Measurements from ENCODE around the gene ITPK1. TPM values are rescaled to one million over a fixed set of nuclear protein-coding genes. Genes with fewer than 3 reads are reported as not detected.
"Not testable (repeated sequence)": the region's sequence is repeated elsewhere in the genome, so short reads cannot be mapped to it uniquely, and the experiment has no call there.

Gene ITPK1
- total and polyA plus RNA-seq, 10 of the 15 experiments (the other 5 are each of a cell fraction or from before 2014, with no cell fraction given), result 1.3 to 73.2 (median 27.0) TPM

DNA sequence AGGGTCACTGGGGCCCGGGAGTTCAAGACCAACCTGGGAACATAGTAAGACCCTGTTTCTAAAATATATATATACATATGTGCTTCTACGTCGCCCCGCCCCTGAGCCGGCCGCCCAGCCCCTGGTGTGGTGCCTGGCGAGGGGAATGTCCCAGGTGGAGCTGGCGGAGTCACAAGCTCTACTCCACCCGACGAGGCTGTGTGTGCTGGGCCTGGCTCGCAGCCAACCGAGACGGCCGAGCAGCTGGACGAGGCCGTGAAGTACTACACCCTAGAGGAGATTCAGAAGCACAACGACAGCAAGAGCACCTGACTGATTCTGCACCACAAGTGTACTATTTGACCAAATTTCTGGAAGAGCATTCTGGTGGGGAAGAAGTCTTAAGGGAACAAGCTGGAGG, 22.1 kb upstream of the ITPK1 start:
- Histone ChIP-seq H3K27me3 (replicated peaks in 1 of 2; ENCODE audit: control insufficient read depth in 2 of 2, insufficient read depth in 2 of 2, low read length in 1 of 2) (no peaks in the 10 kb centered on the region), H3K79me2 (ENCODE audit: control insufficient read depth, insufficient read depth, low read length) (no peaks in the 10 kb centered on the region), H3K9ac (ENCODE audit: control insufficient read depth, insufficient read depth, low read length) (no peak overlapping the region), H3K4me1 (ENCODE audit: control insufficient read depth, insufficient read depth, low read length) (no peaks in the 10 kb centered on the region), H3K4me3 (no peak overlapping the region), H3K36me3 (ENCODE audit: control insufficient read depth in 2 of 2, insufficient read depth in 2 of 2, low read length in 1 of 2) (no peaks in the 10 kb centered on the region), H3K4me2 (ENCODE audit: control insufficient read depth, insufficient read depth) (no peak overlapping the region), H2AFZ (ENCODE audit: control insufficient read depth, low read depth, low read length) (no peak overlapping the region), H3K27ac (ENCODE audit: control insufficient read depth, insufficient read depth) (no peak overlapping the region), H4K20me1 (ENCODE audit: control insufficient read depth, insufficient read depth) (no peaks in the 10 kb centered on the region), H3K9me3 (replicated peaks; ENCODE audit: control insufficient read depth, insufficient read depth, low read length) (no peaks in the 10 kb centered on the region)
- ChIA-PET POLR2A (interaction anchor here (0.5 to 1.9 kb wide), 3 partner anchors 11 to 25 kb away, joined by 3 to 8 read pairs (median 6); no protein-coding TSS in a partner anchor), RAD21 (ENCODE audit: unreplicated experiment) (interaction anchor here (1.2 to 12.3 kb wide), 4 partner anchors 19 to 103 kb away, joined by 3 to 163 read pairs (median 8); partner anchors contain the start of gene ITPK1), SMC1A (ENCODE audit: uncharacterized antibody, unreplicated experiment) (interaction anchor here (0.6 to 2.4 kb wide), 11 partner anchors 8 to 208 kb away, joined by 3 to 27 read pairs (median 4); no protein-coding TSS in a partner anchor), CTCF (interaction anchor here (0.9 to 6.4 kb wide), 3 partner anchors 10 to 186 kb away, joined by 5 to 91 read pairs (median 20); no protein-coding TSS in a partner anchor)
- TF ChIP-seq NR2C2 (IDR thresholded peaks at IDR 0.05; ENCODE audit: borderline replicate concordance, control insufficient read depth, insufficient read length, low read depth) (no peak), EED (IDR thresholded peaks at IDR 0.05; ENCODE audit: low read depth) (no peak), ATF7 (IDR thresholded peaks at IDR 0.05; ENCODE audit: low read depth) (no peak)
- TF ChIP-seq, protein P1, sequence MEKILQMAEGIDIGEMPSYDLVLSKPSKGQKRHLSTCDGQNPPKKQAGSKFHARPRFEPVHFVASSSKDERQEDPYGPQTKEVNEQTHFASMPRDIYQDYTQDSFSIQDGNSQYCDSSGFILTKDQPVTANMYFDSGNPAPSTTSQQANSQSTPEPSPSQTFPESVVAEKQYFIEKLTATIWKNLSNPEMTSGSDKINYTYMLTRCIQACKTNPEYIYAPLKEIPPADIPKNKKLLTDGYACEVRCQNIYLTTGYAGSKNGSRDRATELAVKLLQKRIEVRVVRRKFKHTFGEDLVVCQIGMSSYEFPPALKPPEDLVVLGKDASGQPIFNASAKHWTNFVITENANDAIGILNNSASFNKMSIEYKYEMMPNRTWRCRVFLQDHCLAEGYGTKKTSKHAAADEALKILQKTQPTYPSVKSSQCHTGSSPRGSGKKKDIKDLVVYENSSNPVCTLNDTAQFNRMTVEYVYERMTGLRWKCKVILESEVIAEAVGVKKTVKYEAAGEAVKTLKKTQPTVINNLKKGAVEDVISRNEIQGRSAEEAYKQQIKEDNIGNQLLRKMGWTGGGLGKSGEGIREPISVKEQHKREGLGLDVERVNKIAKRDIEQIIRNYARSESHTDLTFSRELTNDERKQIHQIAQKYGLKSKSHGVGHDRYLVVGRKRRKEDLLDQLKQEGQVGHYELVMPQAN (conservative IDR thresholded peaks at IDR 0.05), result no peak
- TF ChIP-seq, protein P2, sequence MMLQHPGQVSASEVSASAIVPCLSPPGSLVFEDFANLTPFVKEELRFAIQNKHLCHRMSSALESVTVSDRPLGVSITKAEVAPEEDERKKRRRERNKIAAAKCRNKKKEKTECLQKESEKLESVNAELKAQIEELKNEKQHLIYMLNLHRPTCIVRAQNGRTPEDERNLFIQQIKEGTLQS (IDR thresholded peaks at IDR 0.05; ENCODE audit: borderline replicate concordance, extremely low read depth, low read depth, low read length), result no peak
- TF ChIP-seq, protein P3, sequence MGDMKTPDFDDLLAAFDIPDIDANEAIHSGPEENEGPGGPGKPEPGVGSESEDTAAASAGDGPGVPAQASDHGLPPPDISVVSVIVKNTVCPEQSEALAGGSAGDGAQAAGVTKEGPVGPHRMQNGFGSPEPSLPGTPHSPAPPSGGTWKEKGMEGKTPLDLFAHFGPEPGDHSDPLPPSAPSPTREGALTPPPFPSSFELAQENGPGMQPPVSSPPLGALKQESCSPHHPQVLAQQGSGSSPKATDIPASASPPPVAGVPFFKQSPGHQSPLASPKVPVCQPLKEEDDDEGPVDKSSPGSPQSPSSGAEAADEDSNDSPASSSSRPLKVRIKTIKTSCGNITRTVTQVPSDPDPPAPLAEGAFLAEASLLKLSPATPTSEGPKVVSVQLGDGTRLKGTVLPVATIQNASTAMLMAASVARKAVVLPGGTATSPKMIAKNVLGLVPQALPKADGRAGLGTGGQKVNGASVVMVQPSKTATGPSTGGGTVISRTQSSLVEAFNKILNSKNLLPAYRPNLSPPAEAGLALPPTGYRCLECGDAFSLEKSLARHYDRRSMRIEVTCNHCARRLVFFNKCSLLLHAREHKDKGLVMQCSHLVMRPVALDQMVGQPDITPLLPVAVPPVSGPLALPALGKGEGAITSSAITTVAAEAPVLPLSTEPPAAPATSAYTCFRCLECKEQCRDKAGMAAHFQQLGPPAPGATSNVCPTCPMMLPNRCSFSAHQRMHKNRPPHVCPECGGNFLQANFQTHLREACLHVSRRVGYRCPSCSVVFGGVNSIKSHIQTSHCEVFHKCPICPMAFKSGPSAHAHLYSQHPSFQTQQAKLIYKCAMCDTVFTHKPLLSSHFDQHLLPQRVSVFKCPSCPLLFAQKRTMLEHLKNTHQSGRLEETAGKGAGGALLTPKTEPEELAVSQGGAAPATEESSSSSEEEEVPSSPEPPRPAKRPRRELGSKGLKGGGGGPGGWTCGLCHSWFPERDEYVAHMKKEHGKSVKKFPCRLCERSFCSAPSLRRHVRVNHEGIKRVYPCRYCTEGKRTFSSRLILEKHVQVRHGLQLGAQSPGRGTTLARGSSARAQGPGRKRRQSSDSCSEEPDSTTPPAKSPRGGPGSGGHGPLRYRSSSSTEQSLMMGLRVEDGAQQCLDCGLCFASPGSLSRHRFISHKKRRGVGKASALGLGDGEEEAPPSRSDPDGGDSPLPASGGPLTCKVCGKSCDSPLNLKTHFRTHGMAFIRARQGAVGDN (IDR thresholded peaks at IDR 0.05), result no peak
- TF ChIP-seq, protein P4, sequence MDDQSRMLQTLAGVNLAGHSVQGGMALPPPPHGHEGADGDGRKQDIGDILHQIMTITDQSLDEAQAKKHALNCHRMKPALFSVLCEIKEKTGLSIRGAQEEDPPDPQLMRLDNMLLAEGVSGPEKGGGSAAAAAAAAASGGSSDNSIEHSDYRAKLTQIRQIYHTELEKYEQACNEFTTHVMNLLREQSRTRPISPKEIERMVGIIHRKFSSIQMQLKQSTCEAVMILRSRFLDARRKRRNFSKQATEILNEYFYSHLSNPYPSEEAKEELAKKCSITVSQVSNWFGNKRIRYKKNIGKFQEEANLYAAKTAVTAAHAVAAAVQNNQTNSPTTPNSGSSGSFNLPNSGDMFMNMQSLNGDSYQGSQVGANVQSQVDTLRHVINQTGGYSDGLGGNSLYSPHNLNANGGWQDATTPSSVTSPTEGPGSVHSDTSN (IDR thresholded peaks at IDR 0.05; ENCODE audit: insufficient replicate concordance, low read depth, low read length), result no peak
- BruUV-seq (replicated peaks), result no TSS peak
- ATAC-seq (no peak), DNase-seq (ENCODE audit: low read depth, low spot score) (no peak), FAIRE-seq (no peak)
- 46% methylated on average over 12 of the region's 17 CpGs for WGBS (ENCODE audit: insufficient coverage, insufficient replicate concordance, low lambda C conversion rate, missing lambda C conversion rate)
- intact Hi-C loops (cut with micrococcal nuclease; ENCODE audit: unreplicated experiment), result no loop called here
- in situ Hi-C loops (cut with MboI), result loop anchor here (5.0 kb wide), 1 partner anchor 186 kb away; no protein-coding TSS in a partner anchor

GRCh38 chr14:93136508-93136907, 20.8 kb upstream of the ITPK1 start:
- FAIRE-seq; POLR2A ChIA-PET; H3K4me3 ChIP-seq; H3K79me2 ChIP-seq (ENCODE audit: control insufficient read depth, insufficient read depth, low read length); intact Hi-C loops (cut with micrococcal nuclease; ENCODE audit: unreplicated experiment); H3K36me3 ChIP-seq (ENCODE audit: control insufficient read depth in 2 of 2, insufficient read depth in 2 of 2, low read length in 1 of 2); H3K9me3 ChIP-seq (replicated peaks; ENCODE audit: control insufficient read depth, insufficient read depth, low read length); DNase-seq (ENCODE audit: low read depth, low spot score); H2AFZ ChIP-seq (ENCODE audit: control insufficient read depth, low read depth, low read length); BruUV-seq (replicated peaks); H3K4me2 ChIP-seq (ENCODE audit: control insufficient read depth, insufficient read depth); H3K27me3 ChIP-seq (replicated peaks in 1 of 2; ENCODE audit: control insufficient read depth in 2 of 2, insufficient read depth in 2 of 2, low read length in 1 of 2); ATAC-seq; H3K27ac ChIP-seq (ENCODE audit: control insufficient read depth, insufficient read depth); H3K4me1 ChIP-seq (ENCODE audit: control insufficient read depth, insufficient read depth, low read length); H4K20me1 ChIP-seq (ENCODE audit: control insufficient read depth, insufficient read depth); H3K9ac ChIP-seq (ENCODE audit: control insufficient read depth, insufficient read depth, low read length): not testable (repeated sequence)
- RAD21 ChIA-PET (ENCODE audit: unreplicated experiment), result interaction anchor here (0.5 to 12.3 kb wide), 2 partner anchors 23 to 79 kb away, joined by 3 to 163 read pairs; partner anchors contain the start of gene ITPK1
- SMC1A ChIA-PET (ENCODE audit: uncharacterized antibody, unreplicated experiment), result interaction anchor here (1.6 to 3.6 kb wide), 3 partner anchors 20 to 39 kb away, joined by 4 to 20 read pairs (median 7); no protein-coding TSS in a partner anchor
- WGBS (ENCODE audit: insufficient coverage, insufficient replicate concordance, low lambda C conversion rate, missing lambda C conversion rate), result 38% methylated on average over 13 of the region's 13 CpGs
- in situ Hi-C loops (cut with MboI), result loop anchor here (5.0 kb wide), 1 partner anchor 184 kb away; no protein-coding TSS in a partner anchor
- CTCF ChIA-PET, result interaction anchor here (1.5 to 12.8 kb wide), 2 partner anchors 22 to 170 kb away, joined by 6 to 287 read pairs; partner anchors contain the start of gene ITPK1

All from GM12878 (cell line).